NCI-H748 (cell line): Measurements from ENCODE around the gene CDK1.

Experiments
- DNase-seq: peaks from one replicate; lab custom pipeline; 2025; ENCODE audit not compliant: unreplicated experiment; lab: John Stamatoyannopoulos, UW

The CDK1 gene

GRCh38 chr10:60777696-60778213 lies 523 bp upstream of the CDK1 start:
- no peak for DNase-seq

GRCh38 chr10:60778971-60779796 lies 906 bp downstream of the CDK1 start:
- no peak for DNase-seq

DNA sequence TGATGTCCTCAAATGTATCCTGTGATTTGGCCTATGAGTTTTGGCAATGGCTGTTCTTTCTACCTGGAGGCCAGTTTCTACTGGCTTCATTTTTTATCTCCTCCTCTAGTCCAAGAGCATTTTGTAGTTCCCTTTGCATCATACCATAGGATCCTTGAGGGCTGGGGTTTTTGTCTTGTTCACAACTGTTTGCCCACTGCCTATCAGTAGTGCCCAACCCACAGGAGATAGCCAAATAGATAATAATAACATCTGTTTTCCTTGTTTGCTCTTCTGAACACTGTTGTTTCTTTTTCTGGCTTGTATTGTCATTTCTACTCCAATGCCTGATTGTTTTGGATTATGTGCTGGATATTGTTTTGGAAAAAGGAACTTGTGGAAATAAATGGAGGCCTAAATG lies 3.4 kb downstream of the CDK1 start:
- DNase-seq = peak; percentile 5

GRCh38 chr10:60784641-60785040 lies 6.4 kb downstream of the CDK1 start:
- DNase-seq = no peak

- no peak for DNase-seq
These were observed 10.3 kb downstream of the CDK1 start for GRCh38 chr10:60788544-60788943.

- no peak for DNase-seq
These were observed 11.1 kb downstream of the CDK1 start for GRCh38 chr10:60789340-60789739.

- no peak for DNase-seq
These were observed 16.7 kb downstream of the CDK1 start for GRCh38 chr10:60794953-60795352.

DNA sequence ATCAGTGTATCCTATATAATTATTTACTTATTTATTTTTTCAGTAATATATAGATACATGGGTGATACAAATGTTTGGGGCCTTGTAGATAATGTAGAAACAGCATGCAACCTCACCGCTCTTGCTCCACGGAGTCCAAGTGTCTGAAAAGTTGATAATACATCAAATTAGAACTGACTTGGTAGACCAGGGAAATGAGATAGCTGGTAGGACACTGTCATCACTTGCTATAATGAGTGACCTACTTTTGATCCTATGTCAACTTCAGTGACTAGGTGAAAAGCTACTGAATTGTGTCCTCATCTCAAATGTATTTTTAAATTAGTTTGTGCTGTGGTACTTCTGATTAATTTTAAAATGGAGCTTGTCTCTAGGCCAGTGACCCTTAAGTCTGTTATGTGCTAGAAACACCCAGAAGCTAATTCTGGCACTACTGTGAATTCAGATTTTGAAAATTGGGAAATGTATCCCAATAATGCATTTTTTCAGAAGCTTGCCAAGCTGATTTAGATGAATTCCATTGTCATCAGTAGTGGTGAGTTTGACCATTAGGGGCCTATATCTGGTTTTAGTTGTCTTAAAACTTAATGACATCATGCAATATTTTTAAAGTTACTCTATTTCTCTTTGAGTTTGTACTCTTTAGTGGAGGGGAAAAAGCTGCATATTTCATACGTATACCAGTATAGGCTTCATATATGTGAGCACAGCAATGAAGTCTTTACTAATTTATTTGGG lies 17.4 kb downstream of the CDK1 start:
- no peak for DNase-seq

- no peak for DNase-seq
These were observed 18.2 kb downstream of the CDK1 start for GRCh38 chr10:60796481-60796880.

DNA sequence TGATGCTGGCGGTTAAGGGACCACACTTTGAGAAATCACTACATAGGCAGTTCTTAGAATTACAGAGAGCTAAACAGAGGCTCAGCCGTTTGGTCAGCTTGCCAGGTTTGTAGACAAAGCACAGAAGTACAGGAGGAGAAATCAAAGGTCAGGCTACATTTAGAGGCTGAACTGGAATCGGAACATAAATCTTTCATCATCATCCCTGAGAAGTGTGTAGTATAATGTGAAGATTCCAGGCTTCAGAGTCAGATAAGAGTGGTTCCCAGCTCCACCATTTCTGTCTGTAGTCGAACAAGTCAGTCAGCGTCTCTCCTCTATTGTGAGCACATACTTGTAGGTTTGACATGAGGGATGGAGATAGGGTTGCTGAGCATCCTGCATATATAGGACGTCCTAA lies 18.9 kb downstream of the CDK1 start:
- no peak for DNase-seq

DNA sequence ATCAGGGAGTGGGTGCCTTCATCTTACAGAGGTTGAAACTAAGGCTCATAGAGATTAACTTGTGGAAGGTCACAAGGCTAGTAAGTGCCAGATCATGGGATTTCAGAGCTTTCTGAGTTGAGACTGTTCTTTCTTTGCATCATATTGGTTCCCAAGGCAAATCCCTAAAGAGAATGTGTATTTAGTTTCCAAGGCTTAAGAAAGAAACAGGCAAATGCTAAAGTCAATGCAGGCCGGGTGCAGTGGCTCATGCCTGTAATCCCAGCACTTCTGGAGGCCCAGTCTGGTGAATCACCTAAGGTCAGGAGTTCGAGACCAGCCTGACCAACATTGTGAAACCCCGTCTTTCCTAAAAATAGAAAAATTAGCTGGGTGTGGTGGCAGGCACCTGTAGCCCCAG lies 19.8 kb downstream of the CDK1 start:
- DNase-seq = no peak

GRCh38 chr10:60798870-60799269 lies 20.6 kb downstream of the CDK1 start:
- no peak for DNase-seq

GRCh38 chr10:60799971-60800650 lies 21.8 kb downstream of the CDK1 start:
- DNase-seq = no peak

GRCh38 chr10:60800918-60801317 lies 22.6 kb downstream of the CDK1 start:
- DNase-seq = no peak

DNA sequence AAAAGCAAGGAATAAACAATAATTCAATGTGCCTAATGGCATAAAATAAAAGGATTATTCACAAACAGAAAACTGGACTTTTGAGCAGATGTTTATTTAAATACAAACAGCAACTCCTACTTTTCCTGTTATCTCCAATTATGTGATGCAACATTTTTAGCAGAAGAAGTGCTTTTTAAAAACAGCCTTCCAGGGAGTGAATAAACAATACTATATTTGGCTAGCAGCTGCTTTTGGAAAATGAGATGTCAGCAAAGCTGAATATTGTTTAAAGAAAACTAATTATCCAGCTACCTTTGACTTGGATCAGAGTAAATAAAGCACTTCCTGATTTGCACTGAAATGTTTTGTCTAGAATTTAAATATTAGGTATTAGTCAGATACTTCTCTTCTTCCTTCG lies 23.2 kb downstream of the CDK1 start:
- peak; percentile 66 for DNase-seq

DNA sequence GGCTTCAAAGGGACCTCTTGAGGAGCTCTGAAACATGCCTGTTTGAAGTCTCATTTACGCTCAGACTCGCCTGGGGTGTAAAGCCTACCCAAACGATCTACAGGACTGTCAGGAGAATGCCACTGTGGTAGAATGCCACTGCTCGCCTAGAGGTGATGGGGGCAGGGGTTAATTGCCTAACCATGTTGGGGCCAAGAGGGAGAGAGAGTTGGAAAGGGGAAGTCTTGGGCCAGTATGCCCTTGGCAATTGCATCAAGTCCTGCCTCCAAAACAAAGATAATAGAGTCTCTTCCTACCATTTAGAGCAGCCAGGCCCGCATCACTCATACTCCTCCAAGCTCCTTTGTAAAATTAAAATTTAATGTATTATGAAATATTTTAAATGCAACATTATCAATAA lies 25.2 kb downstream of the CDK1 start:
- DNase-seq = no peak

DNA sequence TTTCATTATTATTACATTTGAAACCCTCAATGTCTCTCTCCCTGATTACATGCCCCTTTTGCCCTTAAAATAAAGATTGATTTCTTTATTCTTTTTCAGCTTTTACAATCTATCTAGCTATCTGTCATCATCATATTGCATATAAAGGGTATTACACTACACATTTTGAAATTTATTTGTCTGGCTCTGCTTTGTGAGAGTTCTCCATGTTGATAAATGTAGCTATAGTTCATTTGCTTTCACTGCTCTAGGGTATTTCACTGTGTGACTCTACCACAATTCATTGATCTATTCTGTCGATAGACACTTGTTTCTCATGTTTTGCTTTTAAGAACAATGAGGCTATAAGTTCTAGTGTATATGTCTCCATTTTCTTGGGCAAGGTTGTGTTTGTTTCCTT lies 25.6 kb downstream of the CDK1 start:
- no peak for DNase-seq

DNA sequence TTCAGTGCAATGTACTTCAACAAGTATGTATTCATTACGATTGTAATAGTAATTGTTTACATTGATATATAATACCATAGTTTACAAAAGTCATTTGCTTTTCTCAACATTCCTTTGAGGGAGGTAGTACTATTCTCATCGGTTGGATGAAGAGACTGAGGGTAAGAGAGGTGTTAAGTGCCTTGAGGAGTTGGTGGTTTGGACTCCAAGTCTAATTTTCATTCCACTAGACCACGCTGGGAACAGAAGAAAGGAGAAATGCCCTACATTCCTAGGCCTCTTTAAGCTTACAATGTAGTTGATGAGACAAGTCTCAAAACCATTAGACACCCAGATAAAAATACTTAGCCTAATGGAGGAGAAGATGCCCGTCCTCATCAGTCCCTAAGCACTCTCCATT lies 28.6 kb downstream of the CDK1 start:
- no peak for DNase-seq

DNA sequence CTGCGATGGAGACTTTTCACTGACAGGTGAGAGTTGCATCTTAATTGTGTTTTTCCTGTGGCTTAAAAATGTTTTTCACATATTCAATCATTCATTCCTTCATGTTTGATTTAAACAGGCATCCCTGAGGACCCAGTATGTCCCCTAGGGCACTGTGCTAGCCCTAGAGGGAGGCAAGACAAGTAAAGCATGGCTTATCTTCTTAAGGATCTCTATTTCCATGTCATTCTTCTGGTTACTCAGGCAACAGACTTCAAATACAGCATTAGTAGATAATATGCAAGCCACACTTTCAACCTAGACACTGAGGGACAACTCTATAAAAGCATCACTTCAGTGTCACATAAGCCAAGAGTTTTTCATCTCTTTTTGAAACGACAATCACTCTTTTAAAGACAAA lies 29.2 kb downstream of the CDK1 start:
- DNase-seq = no peak

DNA sequence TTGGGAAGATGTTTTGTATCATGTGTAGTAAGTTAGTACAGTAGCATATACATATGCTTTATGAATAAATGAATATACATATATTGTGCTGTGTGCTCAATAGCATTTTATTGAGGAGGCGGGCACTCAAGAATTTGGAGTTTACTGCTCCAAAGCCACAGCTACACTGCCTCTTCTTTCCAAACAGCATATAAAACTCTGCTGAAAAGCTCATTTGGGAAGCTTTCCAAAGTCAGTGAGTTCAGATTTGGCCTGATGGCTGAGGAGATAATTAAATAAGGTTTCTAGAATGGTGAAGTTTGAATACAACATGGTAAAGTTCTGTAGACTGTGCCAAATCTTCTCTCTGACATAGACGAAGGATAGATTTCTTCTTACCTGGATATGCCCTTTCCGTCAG lies 29.8 kb downstream of the CDK1 start:
- no peak for DNase-seq

DNA sequence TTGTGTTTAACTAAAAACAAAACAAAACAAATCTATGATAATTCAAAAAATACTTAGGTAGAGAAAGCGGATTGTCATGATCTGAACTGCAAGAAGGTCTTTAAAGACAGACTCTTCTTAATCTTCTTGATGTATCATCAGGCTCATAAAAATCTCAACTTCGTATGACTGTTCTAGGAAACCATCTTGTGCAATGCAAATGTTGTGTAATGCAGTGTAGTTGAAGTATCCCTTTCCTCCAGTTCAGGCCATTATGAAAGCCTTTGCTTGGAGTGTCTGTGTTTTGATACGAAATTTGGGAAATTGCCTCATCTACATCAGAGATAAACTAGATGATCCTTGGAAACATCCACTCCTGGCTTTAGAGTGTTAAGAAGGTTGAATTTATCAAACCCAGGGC lies 30.9 kb downstream of the CDK1 start:
- no peak for DNase-seq
